Neural progenitor cell (in vitro differentiated cells): Measurements from ENCODE around the gene PDE1A.

ENCODE experiments used
- EZH2 ChIP-seq: fragments of 200-600 bp; sonication (generic); IDR thresholded peaks from 2 replicates; pipeline ENCODE4 v1.6.1; 2017; ENCODE audit warnings: antibody characterized with exemption, mild to moderate bottlenecking, moderate library complexity
- EZH2phosphoT487 ChIP-seq: fragments of 200-600 bp; sonication (generic); IDR thresholded peaks from 2 replicates; pipeline ENCODE4 v1.6.1; 2017; ENCODE audit warnings: antibody characterized with exemption
- TF ChIP-seq, protein P1 (sequence below): fragments of 200-600 bp; sonication (generic); IDR thresholded peaks from 2 replicates; pipeline ENCODE4 v1.5.1; 2017; ENCODE audit warnings: antibody characterized with exemption, mild to moderate bottlenecking

DNA sequence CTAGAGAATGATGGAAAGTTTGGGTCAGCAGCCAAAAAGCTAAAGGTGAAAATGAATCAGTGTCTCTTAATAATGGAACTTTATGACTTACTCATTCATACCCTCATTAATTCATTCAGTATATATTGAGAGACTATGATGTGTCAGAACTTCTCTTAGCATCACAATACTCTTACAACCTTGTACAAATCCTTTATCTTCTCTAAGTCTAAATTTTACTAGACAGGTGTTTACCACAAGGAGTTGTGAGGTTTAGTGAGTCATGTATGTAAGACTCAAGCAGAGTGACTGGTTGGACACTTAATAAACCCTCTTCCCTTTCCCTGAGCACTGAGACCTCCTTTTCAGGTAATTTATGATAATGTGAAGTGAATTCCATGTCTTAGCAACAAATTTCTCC, 311.6 kb downstream of the PDE1A start:
- TF ChIP-seq, protein P1, sequence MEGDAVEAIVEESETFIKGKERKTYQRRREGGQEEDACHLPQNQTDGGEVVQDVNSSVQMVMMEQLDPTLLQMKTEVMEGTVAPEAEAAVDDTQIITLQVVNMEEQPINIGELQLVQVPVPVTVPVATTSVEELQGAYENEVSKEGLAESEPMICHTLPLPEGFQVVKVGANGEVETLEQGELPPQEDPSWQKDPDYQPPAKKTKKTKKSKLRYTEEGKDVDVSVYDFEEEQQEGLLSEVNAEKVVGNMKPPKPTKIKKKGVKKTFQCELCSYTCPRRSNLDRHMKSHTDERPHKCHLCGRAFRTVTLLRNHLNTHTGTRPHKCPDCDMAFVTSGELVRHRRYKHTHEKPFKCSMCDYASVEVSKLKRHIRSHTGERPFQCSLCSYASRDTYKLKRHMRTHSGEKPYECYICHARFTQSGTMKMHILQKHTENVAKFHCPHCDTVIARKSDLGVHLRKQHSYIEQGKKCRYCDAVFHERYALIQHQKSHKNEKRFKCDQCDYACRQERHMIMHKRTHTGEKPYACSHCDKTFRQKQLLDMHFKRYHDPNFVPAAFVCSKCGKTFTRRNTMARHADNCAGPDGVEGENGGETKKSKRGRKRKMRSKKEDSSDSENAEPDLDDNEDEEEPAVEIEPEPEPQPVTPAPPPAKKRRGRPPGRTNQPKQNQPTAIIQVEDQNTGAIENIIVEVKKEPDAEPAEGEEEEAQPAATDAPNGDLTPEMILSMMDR = no peak
- TF ChIP-seq EZH2 (no peak), EZH2phosphoT487 (no peak)
